Stimulated activated CD4-positive, alpha-beta T cell treated with anti-CD3 and anti-CD28 coated beads, Interleukin-4, amount 100 ng/mL, for 48 hours (primary cell): Measurements from ENCODE around the gene NHLH1.
"Not testable (repeated sequence)": the region's sequence is repeated elsewhere in the genome, so short reads cannot be mapped to it uniquely, and the experiment has no call there.

ENCODE experiments used
- DNase-seq, 2 donors: peaks; one replicate each; pipeline ENCODE4 v3.0.0-alpha.2; 2020; ENCODE audit warnings: low read depth in 2 of 2

The NHLH1 gene

GRCh38 chr1:160377585-160378206, 10.8 kb downstream of the NHLH1 start:
- no peak for DNase-seq

- DNase-seq, result not testable (repeated sequence)
Measured at GRCh38 chr1:160384812-160385211, 17.9 kb downstream of the NHLH1 start.

GRCh38 chr1:160388406-160388805, 21.5 kb downstream of the NHLH1 start:
- not testable (repeated sequence) for DNase-seq

DNA sequence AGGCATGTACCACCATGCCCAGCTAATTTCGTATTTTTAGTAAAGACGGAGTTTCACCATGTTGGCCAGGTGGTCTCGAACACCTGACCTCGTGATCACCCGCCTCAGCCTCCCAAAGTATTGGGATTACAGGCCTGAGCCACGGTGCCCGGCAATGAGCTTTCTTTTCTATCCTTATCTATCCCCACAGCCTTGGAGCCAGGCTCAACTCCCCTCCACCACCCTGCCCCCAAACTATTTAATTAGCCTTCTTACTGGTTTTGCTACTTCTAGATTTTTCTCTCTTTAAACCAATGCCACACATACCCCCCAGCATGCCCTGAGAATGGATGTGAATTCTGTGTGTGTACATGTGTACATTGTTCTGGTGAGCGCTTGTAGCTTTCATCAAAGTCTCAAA, 27.8 kb downstream of the NHLH1 start:
- DNase-seq, result no peak

DNA sequence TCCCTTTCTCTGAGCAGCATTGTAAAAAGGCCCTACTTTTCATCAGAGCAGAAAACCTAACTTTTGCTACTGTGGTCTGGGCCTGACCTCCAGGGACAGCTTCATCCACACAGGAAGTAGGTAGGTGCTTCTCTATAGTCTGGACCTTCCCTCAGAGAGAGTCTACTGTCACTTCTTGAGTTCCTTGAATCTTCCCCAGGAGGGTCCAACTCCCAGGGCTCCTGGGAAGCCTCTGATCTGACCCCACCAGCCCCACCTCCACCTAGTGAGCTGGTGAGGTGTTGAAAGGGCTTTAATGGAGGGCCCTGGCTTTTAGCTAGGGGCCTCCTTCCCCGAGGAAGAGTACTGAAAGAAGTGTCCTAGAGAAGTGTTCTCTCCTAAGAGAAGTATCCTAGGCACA, 30.8 kb downstream of the NHLH1 start:
- DNase-seq, result no peak

GRCh38 chr1:160398823-160399222, 32.0 kb downstream of the NHLH1 start:
- DNase-seq, result no peak

- no peak for DNase-seq
Measured at GRCh38 chr1:160399544-160400222, 32.8 kb downstream of the NHLH1 start.

DNA sequence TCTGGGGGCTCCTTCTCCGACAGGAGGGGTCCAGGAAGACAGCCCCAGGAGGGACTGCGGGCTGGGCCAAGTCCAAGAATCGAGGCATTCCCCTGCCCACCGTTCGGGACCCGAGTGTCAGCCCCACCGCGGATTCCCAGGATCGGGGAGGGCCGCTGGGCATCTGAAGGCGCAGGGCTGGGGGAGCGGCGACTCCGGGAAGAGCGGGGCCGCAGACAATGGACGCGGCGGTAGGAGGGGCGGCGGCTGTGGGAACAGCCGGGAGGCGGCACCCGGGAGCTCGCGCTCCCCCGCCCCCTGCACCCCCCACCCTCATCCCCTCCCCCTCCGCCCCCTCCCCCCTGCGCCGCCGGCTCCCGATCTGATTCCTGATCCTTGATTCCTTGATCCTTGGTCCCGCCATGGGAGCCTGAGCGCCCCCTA, 33.4 kb downstream of the NHLH1 start, which contains the start of gene VANGL2:
TSS of gene VANGL2 (plus strand) at position 342 of the 423 bp plus-strand sequence. CDS start 15,274 bp downstream, outside the sequence.
- DNase-seq, result peak; percentile 30 to 47

DNA sequence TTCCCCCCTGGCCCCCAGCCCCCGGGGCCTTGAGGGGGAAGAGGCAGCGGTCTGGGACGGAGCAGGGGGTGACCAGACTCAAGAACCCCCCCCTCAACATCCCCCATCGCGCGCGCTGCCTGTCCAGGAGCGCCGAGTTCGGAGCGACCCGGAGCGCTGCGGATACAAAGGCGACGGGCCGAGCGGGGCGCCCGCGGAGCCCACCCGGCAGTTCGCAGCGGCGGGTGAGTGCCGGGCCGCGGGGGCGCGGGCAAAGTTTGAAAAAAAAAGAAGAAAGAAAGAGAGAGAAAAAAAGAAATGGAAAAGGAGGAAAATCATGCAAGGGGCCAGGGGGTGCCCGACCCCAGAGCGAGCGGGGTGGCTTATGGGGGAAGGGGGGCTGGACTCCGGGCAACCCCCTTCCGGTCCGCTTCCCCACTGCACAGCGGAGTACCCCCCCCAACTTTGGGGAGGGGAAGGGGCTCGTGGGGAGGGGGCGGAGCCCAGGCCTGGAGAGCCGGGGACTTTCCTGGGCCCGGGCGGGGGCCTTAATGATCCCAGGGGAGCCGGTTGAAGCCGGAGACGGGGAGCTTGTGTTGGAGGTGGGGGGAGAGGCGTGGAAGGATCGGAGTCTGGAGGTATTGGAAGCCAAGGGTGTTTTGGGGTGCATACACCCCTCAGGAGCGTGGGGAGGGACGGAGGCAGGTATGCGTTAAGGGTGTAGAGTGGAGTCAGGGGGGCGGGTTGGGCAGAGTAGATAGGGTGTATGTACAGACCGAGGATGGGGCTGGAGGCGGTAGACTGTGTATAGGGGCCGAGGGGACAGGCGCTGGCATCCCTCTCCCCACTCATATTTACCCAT, 34.0 kb downstream of the NHLH1 start:
- no peak for DNase-seq

DNA sequence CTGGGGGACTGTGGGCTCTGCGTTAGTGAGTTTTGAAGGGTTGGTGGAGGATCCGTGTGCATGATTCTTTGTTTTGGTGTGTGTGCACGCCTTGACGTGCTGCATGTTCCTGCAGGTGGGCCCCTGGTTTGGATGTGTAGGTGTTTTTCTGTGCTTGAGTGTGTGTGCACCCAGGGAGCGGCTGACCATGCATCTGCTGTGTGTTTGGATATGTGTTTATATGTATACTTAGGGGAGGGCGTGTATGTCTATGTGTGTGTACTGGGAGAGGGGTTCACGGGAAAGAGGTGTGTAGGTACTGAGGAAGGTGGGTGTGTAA, 34.6 kb downstream of the NHLH1 start:
- no peak for DNase-seq

DNA sequence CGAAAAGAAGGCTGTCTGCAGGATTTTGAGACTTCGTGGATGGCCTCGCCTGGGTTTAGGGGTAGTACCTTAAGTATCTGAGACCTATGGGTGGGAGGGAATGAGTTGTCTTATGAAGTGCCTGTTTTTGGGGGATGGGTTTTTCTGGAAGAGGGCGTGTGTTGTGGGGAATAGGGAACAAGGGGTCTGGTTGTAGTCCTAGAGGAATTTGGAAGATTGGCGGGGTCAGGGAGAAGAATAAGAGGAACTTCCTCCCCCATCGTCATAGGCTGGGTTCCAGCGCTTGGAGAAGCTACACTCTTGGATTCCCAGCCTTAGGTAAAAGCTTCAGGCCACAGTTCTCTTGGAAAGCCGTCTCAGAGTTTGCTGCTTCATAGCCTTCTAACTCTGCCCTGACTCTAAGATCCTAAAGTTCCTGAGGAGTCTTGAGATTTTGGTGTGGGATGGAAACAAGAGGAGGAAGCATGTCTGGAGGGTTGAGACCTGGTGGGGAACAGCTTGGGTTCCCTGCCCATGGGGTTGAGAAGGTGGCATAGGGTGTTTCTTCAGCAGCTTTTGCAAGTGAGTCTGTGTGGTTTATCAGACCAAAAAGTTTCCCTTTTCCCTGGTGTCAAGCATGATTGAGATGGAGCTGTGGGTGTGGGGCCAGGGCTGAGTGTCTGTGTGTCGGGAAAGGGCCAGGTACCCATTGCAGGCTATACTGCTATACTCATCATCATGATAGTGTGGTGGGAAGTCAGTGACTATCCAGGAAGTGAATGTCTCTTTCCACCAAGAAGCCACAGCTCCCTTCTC, 35.3 kb downstream of the NHLH1 start:
- DNase-seq, result no peak

DNA sequence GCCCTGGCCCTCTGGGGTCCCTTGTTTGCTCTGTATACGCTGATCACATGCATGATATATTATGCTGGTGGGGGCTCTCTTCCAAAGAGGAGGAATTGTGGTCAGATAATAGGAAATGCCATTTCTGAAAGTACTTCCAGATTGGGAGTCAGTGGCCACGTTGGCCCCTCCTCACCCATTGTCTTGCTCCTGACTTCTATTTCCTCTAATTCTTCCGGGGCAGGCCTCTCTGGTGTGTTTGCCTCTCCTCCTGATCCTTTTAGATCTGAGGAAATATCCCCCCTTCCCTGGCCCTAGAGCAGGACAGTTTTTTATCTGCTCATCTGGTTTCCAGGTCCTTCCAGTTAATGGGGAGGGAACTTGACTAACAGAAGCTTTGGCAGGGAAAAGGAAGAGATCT, 36.4 kb downstream of the NHLH1 start:
- no peak for DNase-seq

GRCh38 chr1:160404094-160404493, 37.2 kb downstream of the NHLH1 start:
- no peak for DNase-seq

DNA sequence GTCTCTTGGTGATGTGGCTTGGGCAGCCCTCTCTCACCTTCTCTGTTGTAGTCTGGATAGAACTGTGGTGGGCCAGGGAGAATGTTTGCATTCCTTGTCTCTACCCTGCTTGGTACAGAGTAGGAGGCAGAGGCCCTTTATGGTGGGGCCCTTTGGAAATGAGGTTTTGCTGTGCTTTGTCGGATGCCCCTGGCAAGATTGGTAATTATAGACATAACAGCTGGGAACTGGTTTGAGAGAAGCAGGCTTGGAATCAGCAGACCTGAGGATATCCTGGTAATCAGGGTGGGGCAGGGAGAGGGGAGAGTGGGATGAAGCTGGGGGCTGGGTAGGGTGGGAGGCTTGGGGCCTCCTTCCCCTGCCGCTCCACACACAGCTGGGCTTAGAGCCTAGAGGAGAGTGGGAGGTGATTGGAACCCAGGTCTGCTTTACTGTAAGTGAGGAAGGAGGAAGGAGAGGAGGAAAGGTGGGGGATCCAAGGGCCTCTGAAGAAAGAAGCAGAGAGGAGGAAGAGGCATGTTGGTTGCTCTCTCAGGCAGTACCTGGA, 38.5 kb downstream of the NHLH1 start:
- no peak for DNase-seq

DNA sequence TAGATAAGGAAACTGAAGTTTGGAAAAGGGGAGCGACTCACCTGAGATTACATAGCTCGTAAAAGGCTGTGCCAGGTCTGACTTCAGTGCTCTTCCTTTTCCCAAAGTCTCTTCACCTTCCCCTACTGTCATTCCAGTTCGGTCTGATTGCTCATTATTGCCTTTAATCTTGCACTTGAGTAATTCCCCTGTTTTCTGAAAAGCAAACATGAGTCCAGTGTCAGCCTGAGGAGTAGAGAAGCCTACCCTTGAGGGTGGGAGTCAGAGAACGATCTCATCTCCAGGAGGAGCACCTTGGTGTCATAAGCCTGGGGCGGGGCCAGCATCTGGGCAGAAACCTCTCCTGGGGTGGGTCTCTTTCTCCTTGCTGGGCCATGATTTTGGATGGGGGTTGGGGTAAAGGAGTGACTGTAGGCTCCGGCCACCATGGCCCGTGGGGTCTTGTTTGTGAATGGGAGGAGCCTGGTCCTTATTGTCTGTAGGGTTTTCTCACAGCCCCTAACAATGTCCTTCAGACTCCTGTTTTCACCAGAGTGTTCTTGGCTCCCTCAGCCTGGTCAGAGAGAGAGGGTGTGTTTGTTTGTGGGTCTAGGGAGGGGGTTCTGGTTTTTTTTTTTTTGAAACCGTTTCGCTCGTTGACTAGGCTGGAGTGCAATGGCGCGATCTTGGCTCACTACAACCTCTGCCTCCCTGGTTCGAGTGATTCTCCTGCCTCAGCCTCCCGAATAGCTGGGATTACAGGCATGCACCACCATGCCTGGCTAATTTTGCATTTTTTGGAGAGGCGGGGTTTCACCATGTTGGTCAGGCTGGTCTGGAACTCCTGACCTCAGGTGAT, 39.5 kb downstream of the NHLH1 start:
- DNase-seq, result no peak

- DNase-seq, result no peak
Measured at GRCh38 chr1:160407839-160408801, 41.2 kb downstream of the NHLH1 start.

DNA sequence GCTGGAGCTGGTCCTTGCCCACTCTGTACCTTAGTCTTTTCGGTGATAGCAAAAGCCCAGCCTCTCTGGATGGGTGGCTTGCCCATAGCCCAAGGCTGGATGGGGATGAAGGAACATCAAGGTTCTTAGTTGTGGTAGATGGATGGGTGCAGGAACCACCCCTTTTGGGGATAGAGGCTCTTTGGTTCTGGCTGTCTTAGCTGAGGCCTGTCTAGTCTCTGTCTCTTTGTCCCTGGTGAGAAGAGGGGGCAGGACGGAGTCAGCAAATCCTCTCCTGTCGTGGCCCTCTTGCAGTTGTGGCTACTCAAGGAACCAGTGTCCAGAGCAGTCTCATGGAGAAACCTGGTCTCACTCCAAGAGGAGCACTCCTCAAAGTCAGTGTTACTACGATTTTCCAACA, 42.0 kb downstream of the NHLH1 start:
- DNase-seq, result no peak

- DNase-seq, result no peak
Measured at GRCh38 chr1:160409486-160409885, 42.6 kb downstream of the NHLH1 start.

DNA sequence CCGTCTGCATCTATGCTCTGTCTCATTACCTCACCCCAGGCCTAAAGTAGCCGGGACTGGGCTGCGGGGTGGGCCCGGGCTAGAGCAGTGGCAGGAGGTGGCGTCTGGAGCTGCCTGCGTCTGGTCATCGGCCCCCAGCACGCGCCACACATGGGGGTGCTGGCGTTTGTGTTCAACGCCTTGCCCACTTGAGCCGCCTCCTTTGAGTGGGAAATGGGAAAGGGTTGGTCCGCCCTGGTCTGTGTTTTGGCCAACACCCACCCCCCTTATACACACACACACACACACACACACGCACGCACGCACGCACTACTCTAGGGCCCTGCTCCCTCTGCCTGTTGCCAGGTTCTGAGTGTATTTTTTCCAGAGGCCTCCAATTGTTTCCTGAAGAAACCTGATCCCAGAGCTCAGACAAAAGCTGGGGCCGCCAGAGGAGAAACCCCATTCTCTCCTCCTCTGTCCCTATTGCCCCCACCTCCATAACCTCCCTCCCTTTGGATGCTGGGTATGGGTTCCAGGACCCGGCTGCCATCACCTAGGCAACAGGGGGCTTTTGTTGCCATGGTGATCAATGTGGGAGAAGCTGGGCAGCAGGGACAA, 43.6 kb downstream of the NHLH1 start:
- DNase-seq, result no peak
